ENCODE data around the gene PEX16. TPM values are rescaled to one million over a fixed set of nuclear protein-coding genes. Genes with fewer than 3 reads are reported as not detected.

Gene PEX16
- total and polyA plus RNA-seq, 2 of the 13 experiments (the other 11 are each of a cell fraction or from before 2014, with no cell fraction given): 12.5 to 21.8 TPM

GRCh38 chr11:45885274-45885920 lies 32.3 kb downstream of the PEX16 start, which contains the start of gene MAPK8IP1 (continued):
- TF ChIP-seq CENPX (CRISPR knock-in tag; IDR thresholded peaks at IDR 0.05) (no peak), KDM5B (CRISPR knock-in tag; IDR thresholded peaks at IDR 0.05; ENCODE audit: borderline replicate concordance) (0 out of 2 replicates have a peak, but pooled peaks have one; percentile 26), KAT8 (CRISPR knock-in tag; IDR thresholded peaks at IDR 0.05) (0 out of 2 replicates have a peak, but pooled peaks have one; percentile 19), MED13 (CRISPR knock-in tag; IDR thresholded peaks at IDR 0.05) (no peak), ZBTB7B (CRISPR knock-in tag; IDR thresholded peaks at IDR 0.05) (0 out of 2 replicates have a peak, but pooled peaks have one; percentile 35), NBN (conservative IDR thresholded peaks at IDR 0.05) (no peak), HOXA7 (CRISPR knock-in tag; IDR thresholded peaks at IDR 0.05) (no peak), SNAPC4 (CRISPR knock-in tag; IDR thresholded peaks at IDR 0.05) (no peak), ZNF510 (CRISPR knock-in tag; IDR thresholded peaks at IDR 0.05; ENCODE audit: low read depth) (no peak), FIP1L1 (IDR thresholded peaks at IDR 0.05; ENCODE audit: borderline replicate concordance, insufficient read depth, low read depth, low read length) (no peak), ZNF660 (CRISPR knock-in tag; IDR thresholded peaks at IDR 0.05; ENCODE audit: borderline replicate concordance, low read depth) (no peak), GPN1 (CRISPR knock-in tag; IDR thresholded peaks at IDR 0.05; ENCODE audit: borderline replicate concordance) (no peak), AKAP8 (CRISPR knock-in tag; IDR thresholded peaks at IDR 0.05) (no peak), ZNF234 (CRISPR knock-in tag; conservative IDR thresholded peaks at IDR 0.05) (no peak), ZBTB38 (CRISPR knock-in tag; IDR thresholded peaks at IDR 0.05) (no peak), MTA3 (CRISPR knock-in tag; IDR thresholded peaks at IDR 0.05) (no peak), ZNF253 (CRISPR knock-in tag; IDR thresholded peaks at IDR 0.05; ENCODE audit: borderline replicate concordance) (no peak), ZNF329 (CRISPR knock-in tag; IDR thresholded peaks at IDR 0.05; ENCODE audit: low read depth) (no peak), ZNF441 (CRISPR knock-in tag; IDR thresholded peaks at IDR 0.05; ENCODE audit: borderline replicate concordance) (peak; percentile 78; the same call in 1 of the 2 replicates), XBP1 (CRISPR knock-in tag; IDR thresholded peaks at IDR 0.05) (no peak), TFE3 (CRISPR knock-in tag; IDR thresholded peaks at IDR 0.05) (peak; percentile 36; the same call in 1 of the 2 replicates), ZBTB1 (CRISPR knock-in tag; IDR thresholded peaks at IDR 0.05; ENCODE audit: borderline replicate concordance) (no peak), ZNF547 (CRISPR knock-in tag; IDR thresholded peaks at IDR 0.05) (no peak), ZFAT (CRISPR knock-in tag; conservative IDR thresholded peaks at IDR 0.05) (no peak), ZNF17 (CRISPR knock-in tag; IDR thresholded peaks at IDR 0.05) (no peak)
